GM12872 (cell line): ENCODE results near the gene SYNPR.

Source experiments
- TF ChIP-seq, protein P1 (sequence below): IDR thresholded peaks from 3 replicates; pipeline ENCODE4 v1.5.1; 2011; ENCODE audit warnings: low read depth, mild to moderate bottlenecking, low read length, moderate library complexity; ENCODE audit not compliant: insufficient read depth

Gene SYNPR

DNA sequence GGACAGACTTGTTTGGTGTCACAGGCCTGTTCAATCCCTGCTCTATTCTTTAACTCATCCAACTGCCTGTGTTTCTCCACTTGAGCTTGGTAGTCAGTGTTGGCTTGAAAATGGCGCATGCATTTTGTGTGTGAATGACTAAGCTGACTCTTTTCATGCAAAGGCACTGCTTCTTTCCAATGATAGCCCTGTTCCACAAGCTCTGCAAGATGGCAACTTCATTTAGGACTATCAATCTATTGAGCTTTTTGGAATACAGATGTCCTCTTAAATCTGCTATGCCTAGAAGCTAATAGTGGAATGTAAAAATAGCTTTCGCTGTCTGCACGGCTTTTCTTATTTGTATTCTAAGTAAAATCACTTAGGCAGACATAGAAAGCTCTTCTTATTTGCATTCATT, 33.6 kb upstream of the SYNPR start:
- TF ChIP-seq, protein P1, sequence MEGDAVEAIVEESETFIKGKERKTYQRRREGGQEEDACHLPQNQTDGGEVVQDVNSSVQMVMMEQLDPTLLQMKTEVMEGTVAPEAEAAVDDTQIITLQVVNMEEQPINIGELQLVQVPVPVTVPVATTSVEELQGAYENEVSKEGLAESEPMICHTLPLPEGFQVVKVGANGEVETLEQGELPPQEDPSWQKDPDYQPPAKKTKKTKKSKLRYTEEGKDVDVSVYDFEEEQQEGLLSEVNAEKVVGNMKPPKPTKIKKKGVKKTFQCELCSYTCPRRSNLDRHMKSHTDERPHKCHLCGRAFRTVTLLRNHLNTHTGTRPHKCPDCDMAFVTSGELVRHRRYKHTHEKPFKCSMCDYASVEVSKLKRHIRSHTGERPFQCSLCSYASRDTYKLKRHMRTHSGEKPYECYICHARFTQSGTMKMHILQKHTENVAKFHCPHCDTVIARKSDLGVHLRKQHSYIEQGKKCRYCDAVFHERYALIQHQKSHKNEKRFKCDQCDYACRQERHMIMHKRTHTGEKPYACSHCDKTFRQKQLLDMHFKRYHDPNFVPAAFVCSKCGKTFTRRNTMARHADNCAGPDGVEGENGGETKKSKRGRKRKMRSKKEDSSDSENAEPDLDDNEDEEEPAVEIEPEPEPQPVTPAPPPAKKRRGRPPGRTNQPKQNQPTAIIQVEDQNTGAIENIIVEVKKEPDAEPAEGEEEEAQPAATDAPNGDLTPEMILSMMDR: no peak

- TF ChIP-seq, protein P1: no peak
Observed at GRCh38 chr3:63245726-63246241, 32.3 kb upstream of the SYNPR start.

GRCh38 chr3:63248015-63248414, 30.1 kb upstream of the SYNPR start:
- TF ChIP-seq, protein P1: no peak

- TF ChIP-seq, protein P1: no peak
Observed at GRCh38 chr3:63251499-63251898, 26.6 kb upstream of the SYNPR start.

GRCh38 chr3:63264716-63265115, 13.4 kb upstream of the SYNPR start:
- TF ChIP-seq, protein P1: no peak

DNA sequence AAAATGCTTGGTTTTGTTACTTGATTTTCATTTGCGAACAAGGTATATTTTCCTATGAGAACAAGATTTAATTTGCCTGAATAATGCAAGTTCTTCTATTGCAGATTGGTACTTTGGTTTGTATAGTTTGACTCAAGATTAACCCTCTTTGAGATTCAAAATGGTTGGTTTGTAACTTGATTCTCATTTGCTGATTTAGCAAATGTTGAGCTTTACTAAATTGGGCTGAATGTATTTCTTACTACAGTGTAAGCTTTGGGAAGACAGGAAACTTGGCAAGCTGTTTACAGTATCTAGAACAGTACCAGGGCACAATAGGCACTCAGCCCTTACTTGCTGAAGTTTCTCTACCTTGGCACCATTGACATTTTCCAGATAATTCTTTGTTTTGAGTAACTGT, 3.7 kb upstream of the SYNPR start:
- TF ChIP-seq, protein P1: no peak

GRCh38 chr3:63279005-63279841, 1.1 kb downstream of the SYNPR start:
- TF ChIP-seq, protein P1: no peak
